Uterus (tissue), 4 donors: Measurements from ENCODE around the gene CREB5. TPM values are rescaled to one million over a fixed set of nuclear protein-coding genes. Genes with fewer than 3 reads are reported as not detected.

Source experiments
- DNase-seq, 2 donors: peaks; one replicate each; pipeline ENCODE4 v3.0.0-alpha.2; 2019 to 2020
- H3K27ac ChIP-seq, 2 donors: fragments of 200-600 bp; sonication (generic); 1 replicate in 1 of 2; 2 replicates in 1 of 2; pipeline ENCODE4 v1.5.1; 2016 to 2018
- H3K27me3 ChIP-seq, 2 donors: fragments of 200-600 bp; sonication (generic); one replicate each; pipeline ENCODE4 v1.5.1; 2018 to 2019; ENCODE audit warnings: control low read depth in 1 of 2
- H3K36me3 ChIP-seq, 2 donors: fragments of 200-600 bp; sonication (generic); one replicate each; pipeline ENCODE4 v1.5.1; 2019; ENCODE audit warnings: control low read depth in 1 of 2
- H3K4me1 ChIP-seq, 2 donors: fragments of 200-600 bp; sonication (generic); one replicate each; pipeline ENCODE4 v1.5.1; 2018 to 2019; ENCODE audit warnings: control low read depth in 1 of 2
- H3K4me3 ChIP-seq, 2 donors: fragments of 200-600 bp; sonication (generic); 1 replicate in 1 of 2; 2 replicates in 1 of 2; pipeline ENCODE4 v1.5.1; 2018 to 2019; ENCODE audit warnings: mild to moderate bottlenecking in 1 of 2
- H3K9me3 ChIP-seq, 2 donors: fragments of 200-600 bp; sonication (generic); one replicate each; pipeline ENCODE4 v1.5.1; 2019; ENCODE audit warnings: control low read depth in 1 of 2
- CTCF ChIP-seq, 4 experiments: fragments of 200-600 bp in 2 of 4; fragments of 450-650 bp in 2 of 4; sonication (generic) in 2 of 4; IDR thresholded peaks; one replicate each; pipeline ENCODE4 v1.5.1; 2016 to 2019; ENCODE audit warnings: antibody characterized with exemption in 4 of 4, mild to moderate bottlenecking in 2 of 4, moderate library complexity in 1 of 4
- POLR2A ChIP-seq, 2 donors: fragments of 450-650 bp; IDR thresholded peaks; one replicate each; pipeline ENCODE4 v1.6.1; 2016; ENCODE audit warnings: antibody characterized with exemption in 2 of 2, mild to moderate bottlenecking in 1 of 2, moderate library complexity in 1 of 2
- intact Hi-C: fragments of 100-400 bp; cut with DNase I; formaldehyde crosslinking; loops from one replicate; pipeline ENCODE4 v1.15.1; 2023; ENCODE audit warnings: low total_unique reads
- total RNA-seq, 4 donors: library from RNA; depleted of rRNA in 3 of 4; stranded (reverse); fragments of >200 nt in 3 of 4; gene quantifications; one replicate each; pipeline versions ENCODE4 v1.1.0 to v1.2.4, GENCODE V29; 2014 to 2023
- donor health status: DM: yes; HTN: yes; CAD: no.

CREB5 gene
- total RNA-seq, 4 donors from 2014 or later: 7.1 to 40.2 (median 23.9) TPM

GRCh38 chr7:28702171-28702570, 289.9 kb downstream of the CREB5 start:
- Histone ChIP-seq H3K4me1 (no peaks in the 10 kb centered on the region), H3K27ac (no peak overlapping the region), H3K27me3 (no peaks in the 10 kb centered on the region), H3K4me3 (no peak overlapping the region), H3K36me3 (no peaks in the 10 kb centered on the region), H3K9me3 (no peaks in the 10 kb centered on the region)
- TF ChIP-seq CTCF (IDR thresholded peaks at IDR 0.05): no peak
- no peak for TF ChIP-seq POLR2A (IDR thresholded peaks at IDR 0.05)
- DNase-seq: no peak
- intact Hi-C loops: no loop called here

- no peak overlapping the region for H3K27ac ChIP-seq
- TF ChIP-seq POLR2A (IDR thresholded peaks at IDR 0.05): no peak
- no peak for TF ChIP-seq CTCF (IDR thresholded peaks at IDR 0.05)
- H3K4me3 ChIP-seq: no peak overlapping the region
- intact Hi-C loops: no loop called here
- no peaks in the 10 kb centered on the region for H3K36me3 ChIP-seq
- H3K27me3 ChIP-seq: no peaks in the 10 kb centered on the region
- H3K4me1 ChIP-seq: no peaks in the 10 kb centered on the region
- no peak for DNase-seq
- H3K9me3 ChIP-seq: no peaks in the 10 kb centered on the region
These were observed 290.9 kb downstream of the CREB5 start for GRCh38 chr7:28703037-28703765.

GRCh38 chr7:28704706-28705105, 292.4 kb downstream of the CREB5 start:
- no peaks in the 10 kb centered on the region for H3K36me3 ChIP-seq
- H3K4me3 ChIP-seq: no peak overlapping the region
- H3K27me3 ChIP-seq: no peaks in the 10 kb centered on the region
- DNase-seq: no peak
- H3K4me1 ChIP-seq: no peaks in the 10 kb centered on the region
- H3K27ac ChIP-seq: no peak overlapping the region
- no peak for TF ChIP-seq CTCF (IDR thresholded peaks at IDR 0.05)
- no peak for TF ChIP-seq POLR2A (IDR thresholded peaks at IDR 0.05)
- intact Hi-C loops: no loop called here
- no peaks in the 10 kb centered on the region for H3K9me3 ChIP-seq

- no peaks in the 10 kb centered on the region for H3K36me3 ChIP-seq
- no peak overlapping the region for H3K4me3 ChIP-seq
- no peak for TF ChIP-seq CTCF (IDR thresholded peaks at IDR 0.05)
- no peak for TF ChIP-seq POLR2A (IDR thresholded peaks at IDR 0.05)
- H3K27ac ChIP-seq: no peak overlapping the region
- intact Hi-C loops: no loop called here
- H3K9me3 ChIP-seq: no peaks in the 10 kb centered on the region
- DNase-seq: no peak
- H3K4me1 ChIP-seq: no peaks in the 10 kb centered on the region
- H3K27me3 ChIP-seq: no peaks in the 10 kb centered on the region
These were observed 293.0 kb downstream of the CREB5 start for GRCh38 chr7:28705350-28705749.

GRCh38 chr7:28706584-28706983, 294.3 kb downstream of the CREB5 start:
- DNase-seq: no peak
- TF ChIP-seq CTCF (IDR thresholded peaks at IDR 0.05) (no peak), POLR2A (IDR thresholded peaks at IDR 0.05) (no peak)
- Histone ChIP-seq H3K4me1 (no peaks in the 10 kb centered on the region), H3K27me3 (no peaks in the 10 kb centered on the region), H3K27ac (no peak overlapping the region), H3K36me3 (no peaks in the 10 kb centered on the region), H3K9me3 (no peaks in the 10 kb centered on the region), H3K4me3 (no peak overlapping the region)
- intact Hi-C loops: no loop called here
